CMK (cell line): ENCODE measurements around the gene CRACR2A.

Experiments
- DNase-seq: peaks from one replicate; pipeline ENCODE4 v3.0.0-alpha.2; 2010; ENCODE audit warnings: low read depth

CRACR2A gene

DNA sequence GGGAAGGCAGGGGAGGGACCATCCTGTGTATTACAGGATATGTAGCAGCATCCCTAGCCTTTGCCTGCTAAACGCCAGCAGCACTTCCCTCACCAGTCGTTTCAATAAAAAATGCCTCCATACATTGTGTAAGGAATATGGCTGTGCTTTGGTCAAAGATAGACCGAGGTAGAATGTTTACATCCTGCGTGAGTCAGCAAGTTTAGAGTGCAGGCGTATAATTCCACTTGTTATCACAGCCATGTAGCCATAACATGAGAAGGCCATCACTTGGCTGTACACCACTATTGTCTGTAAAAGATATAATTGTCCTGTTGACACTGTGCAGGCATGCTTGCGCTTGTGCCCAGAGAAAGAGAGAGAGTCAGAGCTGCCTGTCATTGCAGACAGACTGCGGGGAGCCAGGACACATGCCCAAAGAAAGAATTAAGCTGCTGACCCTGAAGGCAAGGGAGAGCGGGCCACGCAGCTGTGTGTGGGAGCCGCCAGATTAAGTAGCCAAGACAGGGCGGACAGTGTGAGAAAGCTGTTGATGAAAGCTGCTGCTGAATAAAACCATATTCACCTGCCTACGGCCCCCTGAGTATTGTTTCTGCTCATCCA lies 68.4 kb downstream of the CRACR2A start:
- no peak for DNase-seq

DNA sequence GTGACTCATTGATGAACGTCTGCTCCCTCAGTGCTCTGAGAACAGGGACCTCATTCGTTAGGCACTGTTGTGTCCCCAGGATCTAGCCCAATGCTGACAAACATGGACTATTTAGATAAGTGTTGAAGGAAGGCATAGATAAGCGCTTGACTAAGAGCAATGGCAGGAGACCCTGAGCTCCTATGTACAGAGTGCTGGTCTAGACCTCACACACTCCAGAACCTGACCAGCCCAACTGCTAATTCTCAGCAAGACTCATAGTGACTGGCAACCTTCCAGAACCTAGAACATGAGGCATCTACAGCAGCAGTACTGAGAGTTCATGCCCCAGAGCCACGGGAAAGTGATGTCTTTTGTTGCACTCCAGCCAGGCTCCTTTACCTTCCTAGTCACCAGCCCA lies 69.2 kb downstream of the CRACR2A start:
- DNase-seq: no peak

GRCh38 chr12:3681595-3682061 lies 71.3 kb downstream of the CRACR2A start:
- no peak for DNase-seq

DNA sequence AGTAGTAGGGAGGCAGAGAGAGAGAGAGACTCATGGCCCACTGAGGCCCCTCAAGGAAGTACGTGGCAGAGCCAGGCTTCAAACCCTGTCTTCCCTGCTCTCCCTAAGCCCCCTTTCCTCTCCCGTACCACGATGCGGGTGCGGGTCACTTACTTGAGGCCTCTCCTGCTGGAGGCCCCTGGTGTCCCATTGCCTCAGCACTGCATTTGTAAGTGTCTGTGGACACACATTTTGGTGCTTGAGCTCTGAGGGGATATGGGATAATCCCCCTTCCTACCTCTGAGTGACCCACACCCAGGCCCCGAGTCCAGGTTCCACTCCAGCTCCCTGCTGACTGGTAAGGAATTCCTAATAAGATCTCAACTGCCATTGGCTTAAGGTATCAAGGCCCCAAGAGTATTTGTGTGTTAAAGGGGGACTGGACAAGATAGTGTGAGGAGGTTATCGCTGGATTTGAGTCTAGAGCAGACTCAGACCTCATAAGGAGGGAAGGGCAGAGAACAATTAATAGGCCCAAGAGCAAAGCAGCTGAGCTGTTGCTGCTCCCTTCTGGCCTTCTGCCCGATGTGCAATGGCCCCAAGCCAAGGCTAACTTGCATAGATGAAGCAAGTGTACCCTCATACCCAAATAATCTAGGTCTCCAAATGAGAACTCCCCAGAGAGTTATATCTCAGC lies 71.9 kb downstream of the CRACR2A start:
- no peak for DNase-seq

- DNase-seq: no peak
Measured at GRCh38 chr12:3679831-3680230, 73.1 kb downstream of the CRACR2A start.

DNA sequence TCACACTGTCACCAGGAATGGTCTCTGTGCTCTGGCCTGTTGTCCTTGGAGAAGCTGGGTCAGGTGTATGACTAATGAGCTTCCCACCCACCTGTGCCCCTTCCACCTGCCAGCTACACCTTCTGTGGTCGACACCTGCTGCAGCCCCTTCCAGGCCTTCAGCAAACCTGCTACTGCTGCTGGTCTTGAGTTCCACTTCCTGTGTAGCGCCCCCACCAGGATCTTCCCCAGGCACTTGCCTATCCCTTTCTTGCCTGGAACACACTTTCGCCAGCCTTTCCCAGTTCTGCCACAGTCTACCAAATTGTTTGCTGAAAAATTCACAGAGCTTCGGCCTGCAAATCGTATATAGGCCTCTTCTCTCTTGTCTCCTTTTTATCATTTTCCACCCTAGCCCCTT lies 75.3 kb downstream of the CRACR2A start:
- DNase-seq: no peak

DNA sequence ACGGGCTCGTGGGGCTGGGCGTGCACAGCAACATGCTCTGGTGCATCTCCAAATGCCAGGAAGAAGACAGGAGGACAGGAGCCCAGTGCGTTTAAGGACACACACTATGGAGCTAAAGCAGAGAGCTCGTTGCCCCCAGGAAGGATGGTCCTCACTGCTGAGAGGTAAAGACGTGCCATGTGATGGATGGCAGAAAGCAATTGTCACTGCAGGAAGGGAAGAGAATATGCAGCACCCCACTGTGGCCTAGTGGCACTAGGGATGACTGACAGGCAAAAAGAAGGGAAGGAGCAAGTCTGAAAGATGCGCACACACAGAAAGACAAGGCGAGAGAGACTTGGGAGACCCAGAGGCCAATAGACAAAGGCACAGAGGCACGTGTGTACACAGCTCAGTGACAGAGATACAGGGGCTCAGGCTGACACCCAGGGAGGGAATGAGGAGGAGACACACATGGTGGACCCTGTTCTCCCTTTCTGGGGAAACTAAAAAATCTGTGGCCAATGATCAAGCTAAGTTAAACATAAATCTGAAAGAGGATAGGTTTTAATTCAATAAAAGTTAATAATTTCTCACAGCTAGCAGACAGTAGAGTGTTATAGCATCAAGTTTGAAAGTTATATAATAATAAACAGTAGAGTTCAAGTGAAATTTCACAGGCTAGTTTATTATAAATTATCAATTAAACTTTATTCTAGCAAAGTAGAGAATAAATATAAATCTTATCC lies 78.8 kb downstream of the CRACR2A start:
- no peak for DNase-seq

GRCh38 chr12:3672113-3672509 lies 80.8 kb downstream of the CRACR2A start:
- no peak for DNase-seq

GRCh38 chr12:3671330-3672112 lies 81.4 kb downstream of the CRACR2A start:
- no peak for DNase-seq

DNA sequence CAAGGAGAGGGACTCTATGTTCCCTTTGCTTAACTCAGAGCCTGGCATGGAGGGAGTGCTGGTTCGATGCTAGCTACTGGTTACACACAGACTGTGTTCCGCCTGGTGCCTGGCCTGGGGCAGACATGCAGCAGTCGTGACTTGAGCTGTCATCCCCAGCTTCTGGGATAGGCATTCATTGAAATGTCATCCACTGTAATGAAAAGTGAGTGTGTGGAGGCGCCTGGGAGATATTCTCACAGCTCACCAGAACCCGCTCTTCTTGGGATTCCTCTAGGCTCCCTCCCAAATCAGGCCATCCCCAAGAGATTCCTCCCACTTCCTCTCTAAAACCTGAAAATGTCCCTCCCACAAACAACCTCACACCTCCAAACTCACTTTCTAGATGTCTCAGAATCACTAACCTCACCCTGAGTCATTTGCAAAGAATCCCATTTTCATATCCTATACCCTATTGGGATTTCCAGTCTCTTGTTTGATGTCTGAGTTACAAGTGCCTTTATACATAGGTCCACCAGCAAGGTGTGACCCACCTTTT lies 82.8 kb downstream of the CRACR2A start:
- no peak for DNase-seq

DNA sequence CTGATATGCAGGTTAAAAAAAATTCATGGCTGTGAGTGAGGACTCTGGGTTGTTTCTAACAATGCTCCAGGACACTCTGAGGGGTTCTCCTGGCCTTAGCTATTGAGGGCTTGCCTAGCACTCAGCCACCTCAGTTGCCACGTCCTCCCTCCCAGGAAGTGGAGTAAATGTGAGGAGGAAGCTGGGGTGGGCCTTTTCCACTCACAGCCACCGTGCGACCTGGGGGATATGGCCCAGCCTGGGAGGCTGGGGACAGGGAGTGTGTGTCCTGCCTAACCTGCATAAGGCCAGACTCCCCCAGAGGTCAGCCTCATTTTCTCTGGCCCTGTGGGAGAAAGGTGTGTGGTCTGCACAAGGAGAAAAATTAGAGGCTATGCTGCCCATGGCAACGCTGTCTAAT lies 83.3 kb downstream of the CRACR2A start:
- no peak for DNase-seq

- DNase-seq: no peak
Measured at GRCh38 chr12:3668479-3669165, 84.3 kb downstream of the CRACR2A start.

DNA sequence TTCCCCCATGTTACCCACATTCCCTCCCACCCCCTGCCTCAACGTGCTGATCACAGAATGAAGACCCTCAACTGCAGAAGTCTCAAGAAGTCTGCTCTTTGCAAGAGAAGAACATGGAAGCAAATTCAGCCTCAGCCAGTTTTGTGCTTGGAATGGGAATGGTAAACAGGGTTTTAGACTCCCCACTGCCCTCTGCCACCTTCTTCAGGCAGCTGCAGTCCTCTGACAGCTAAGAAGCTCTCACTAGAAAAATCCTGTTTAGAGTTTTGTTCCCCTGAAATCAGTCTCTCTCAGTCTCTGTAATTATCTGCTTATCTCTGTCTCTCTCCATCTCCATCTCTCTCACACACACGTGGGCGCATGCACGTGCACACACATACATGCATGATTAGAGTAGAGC lies 85.4 kb downstream of the CRACR2A start:
- DNase-seq: no peak

DNA sequence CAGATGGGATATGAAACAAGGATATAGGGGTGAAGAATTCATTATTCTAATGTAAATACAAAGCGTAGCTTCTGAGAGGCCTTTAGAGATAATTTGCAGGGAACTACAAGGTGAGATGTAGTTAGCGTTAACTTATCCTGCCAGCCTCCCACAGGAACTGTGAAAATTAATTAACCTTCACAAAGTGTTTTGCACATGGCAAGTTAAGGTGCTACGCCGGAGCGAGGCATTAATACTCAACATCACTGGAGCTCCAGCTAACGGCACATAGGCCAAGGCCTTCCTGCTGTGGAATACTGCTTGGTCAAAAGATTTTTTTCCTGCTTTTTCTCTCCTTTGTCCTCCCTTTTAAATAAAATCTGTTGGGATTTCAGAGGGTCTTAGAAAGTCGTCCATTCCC lies 86.5 kb downstream of the CRACR2A start:
- DNase-seq: no peak

GRCh38 chr12:3662521-3662921 lies 90.4 kb downstream of the CRACR2A start:
- DNase-seq: no peak

DNA sequence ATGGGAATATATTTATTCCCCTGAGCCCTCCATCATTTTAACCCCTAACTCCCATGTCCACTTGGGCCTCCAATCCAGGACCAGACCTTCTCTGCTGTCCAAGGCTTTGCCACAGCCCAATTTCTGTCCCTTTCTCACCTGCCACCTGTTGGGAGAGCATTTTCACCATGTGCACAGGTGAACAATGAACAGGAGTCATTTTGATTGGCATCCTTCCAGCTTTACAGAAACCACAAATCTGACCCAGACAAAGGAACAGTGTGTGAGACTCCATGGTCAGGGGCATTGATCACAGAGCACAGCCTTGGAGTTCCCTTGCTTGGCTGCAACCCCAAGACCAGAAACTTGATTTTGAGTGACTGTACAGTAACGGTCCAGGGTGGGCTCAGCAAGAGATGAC lies 91.9 kb downstream of the CRACR2A start:
- DNase-seq: no peak

- DNase-seq: peak; percentile 7
Measured at GRCh38 chr12:3658327-3659163, 94.4 kb downstream of the CRACR2A start.

DNA sequence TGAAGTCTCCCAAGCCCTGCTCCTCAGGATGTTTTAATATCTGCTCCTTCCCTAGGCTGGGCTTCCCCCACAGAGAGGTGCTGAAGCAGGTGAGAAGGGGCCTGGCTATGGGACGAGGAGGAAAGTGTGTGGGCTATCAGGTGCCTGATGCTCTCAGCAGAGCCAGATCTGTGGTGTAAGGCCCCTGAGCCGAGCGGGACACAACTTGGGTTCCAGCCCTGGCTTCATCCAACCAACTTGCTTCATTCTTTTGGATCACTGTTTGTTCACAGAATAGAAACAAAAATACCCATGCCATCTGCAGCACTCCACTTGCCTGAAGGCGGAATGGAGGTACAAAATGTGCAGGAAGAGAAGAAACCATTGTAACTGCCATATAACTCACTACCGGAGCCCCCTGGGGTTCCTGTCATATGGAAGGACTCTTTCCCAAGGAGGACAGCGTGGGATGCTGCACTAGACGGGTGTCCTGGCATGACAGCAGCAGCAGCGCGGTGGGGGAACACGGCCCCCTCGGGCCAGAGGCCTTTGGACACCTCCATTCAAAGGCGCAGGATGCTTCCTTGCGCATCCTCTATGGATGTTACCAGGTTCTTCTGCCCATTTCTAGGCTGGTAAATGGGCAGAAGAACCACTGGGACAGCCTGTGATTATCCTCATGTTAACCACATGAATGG lies 95.8 kb downstream of the CRACR2A start:
- no peak for DNase-seq

DNA sequence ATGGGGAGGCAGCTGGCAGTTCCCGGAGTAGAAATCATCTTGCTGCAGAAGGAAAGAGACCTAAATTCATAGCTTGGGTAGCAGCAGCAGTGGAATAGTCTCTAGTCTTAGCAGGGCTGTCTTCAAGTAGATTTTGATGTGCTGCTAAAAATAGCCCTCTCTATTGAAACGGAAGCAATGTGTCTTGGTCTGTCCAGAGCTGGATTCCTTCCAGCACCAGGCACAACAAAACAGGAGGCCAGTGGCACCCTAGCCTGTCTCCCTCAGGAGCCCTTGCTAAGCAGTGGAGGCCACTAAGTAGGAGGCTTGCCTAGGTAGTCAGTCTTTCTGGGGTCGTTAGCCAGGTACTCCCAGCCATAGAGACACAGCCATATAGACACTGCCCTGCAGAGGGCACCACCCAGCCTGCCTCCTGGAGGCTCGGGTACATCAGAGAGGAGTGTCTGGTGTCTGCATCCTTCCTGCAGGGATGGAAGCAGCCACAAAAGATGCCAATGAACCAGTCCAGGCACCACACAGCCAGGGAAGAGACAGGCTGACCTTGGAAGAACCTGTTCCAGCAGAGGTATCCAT lies 97.5 kb downstream of the CRACR2A start:
- no peak for DNase-seq
